HG03342 (cell line): Measurements from ENCODE around the gene MGAT3.

Experiments
- ATAC-seq: cut with Tn5 transposase; IDR thresholded peaks from one replicate; pipeline ENCODE4 v1.9.1; 2021; ENCODE audit warnings: mild to moderate bottlenecking, moderate library complexity; ENCODE audit not compliant: unreplicated experiment

MGAT3 gene

DNA sequence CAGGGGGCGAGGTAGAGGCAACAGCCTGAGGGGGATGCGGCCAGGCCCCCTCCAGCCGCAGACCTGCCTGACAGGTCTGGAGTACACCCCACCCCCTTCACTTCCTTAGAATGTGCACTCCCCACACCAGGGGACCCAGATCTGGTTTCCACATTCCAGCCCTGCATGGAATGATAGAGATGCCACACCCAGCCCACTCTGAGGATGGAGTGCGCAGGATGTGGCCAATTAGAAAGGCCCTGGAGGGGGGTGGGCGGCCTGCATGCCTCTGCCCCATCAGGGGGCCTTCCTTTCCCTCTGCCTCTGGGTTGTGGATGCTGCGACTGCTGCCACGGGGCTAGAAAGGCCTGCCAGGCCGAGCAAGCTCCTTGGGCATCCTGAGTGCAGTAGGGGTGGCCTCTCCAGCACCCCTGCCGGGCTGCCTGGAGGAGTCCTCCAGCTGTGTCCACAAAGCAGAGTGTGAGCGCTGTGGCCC, 28.2 kb upstream of the MGAT3 start:
- no peak for ATAC-seq

DNA sequence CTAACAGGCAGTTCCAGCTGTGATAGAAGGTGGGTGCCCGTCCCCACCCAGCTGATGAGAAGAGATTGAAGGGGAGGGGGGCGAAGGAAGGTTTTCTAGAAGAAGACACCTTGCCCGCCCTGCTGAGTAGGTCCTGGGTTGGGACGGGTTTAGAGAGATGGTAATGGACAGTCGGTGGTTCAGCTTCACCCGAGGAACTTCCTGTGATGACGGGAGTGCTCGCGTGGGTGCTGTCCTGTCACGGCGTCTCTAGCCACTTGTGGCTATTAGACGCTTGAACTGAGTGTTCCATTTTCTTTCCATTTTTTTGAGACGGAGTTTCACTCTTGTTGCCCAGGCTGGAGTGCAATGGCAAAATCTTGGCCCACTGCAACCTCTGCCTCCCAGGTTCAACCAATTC, 27.6 kb upstream of the MGAT3 start:
- no peak for ATAC-seq

DNA sequence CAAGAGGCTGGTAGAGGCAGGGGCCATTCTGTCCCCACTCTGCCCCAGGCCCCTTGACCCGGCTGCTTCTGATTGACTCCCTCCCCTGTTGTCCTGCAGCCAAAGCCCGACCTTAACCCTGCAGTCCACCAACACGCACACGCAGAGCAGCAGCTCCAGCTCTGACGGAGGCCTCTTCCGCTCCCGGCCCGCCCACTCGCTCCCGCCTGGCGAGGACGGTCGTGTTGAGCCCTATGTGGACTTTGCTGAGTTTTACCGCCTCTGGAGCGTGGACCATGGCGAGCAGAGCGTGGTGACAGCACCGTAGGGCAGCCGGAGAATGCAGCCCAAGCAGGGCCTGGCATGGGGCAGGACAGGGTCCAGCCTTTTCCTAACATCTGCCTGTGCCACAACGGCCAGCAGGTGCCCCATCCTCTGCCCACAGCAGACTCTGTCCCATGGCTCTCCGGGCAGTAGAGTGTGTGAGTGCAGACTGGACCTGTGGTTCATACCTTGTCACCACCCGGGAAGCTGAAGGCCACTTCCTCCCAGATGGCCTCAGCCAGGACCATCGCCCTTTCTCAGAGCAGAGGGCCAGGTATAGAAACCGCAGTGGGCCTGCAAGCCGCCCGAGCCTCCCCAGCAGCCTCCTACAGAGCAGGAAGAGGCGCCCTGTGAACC, 26.8 kb upstream of the MGAT3 start:
- no peak for ATAC-seq

DNA sequence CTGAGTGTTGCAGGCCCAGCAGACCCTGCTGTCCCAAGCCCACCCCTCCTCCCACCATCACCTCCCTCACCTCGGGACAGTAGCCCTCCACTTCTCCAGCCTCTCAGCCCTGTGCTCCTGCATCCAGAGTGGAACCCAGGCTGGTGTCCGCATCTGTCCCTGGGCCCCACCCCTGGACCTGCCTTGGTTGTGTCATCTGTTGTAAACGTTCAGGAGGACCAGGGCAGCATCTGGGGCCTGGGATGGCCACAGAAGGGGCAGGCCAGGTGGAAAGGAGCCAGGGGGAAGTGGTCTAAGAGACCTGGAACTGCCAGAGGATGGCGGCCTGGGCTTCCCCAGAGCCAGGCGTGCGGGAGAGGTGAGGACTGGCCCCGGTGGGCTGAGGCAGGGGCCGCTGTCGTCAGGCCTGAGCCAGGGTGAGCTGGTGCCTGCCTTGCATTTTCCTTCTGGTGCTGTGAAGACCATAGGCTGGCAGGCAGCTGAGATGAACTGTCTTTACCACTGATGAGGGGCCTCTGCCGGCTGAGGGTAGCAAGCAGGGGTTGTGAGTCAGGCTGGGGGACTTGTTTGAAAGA, 26.1 kb upstream of the MGAT3 start:
- no peak for ATAC-seq

DNA sequence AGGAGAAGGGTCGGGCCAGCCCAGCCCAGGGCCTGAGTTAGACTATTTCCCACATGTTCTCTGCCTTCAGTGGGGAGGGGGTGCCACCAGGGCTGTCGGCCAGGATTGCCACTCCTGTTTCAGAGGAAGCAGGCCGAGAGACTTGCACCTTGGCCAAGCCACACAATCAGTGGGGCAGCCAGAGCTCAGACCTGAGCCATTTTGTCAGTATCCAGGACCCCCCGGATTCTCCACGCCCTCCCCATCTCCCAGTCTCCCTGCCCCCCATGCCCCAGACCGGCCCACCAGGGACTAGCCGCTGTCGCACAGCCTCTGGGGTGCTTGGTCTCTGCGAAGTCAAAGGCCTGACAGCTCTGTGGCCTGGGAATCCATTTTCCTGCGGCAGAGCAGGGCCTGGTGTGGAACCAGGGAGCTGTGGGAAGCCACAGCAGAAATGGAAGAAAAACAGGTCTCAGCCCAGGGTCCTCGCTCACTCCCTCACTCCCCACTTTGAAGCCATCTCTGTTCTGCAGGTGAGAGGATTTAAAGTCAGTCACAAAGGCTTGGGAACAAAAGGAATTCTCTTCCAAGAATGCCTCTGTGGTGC, 25.5 kb upstream of the MGAT3 start:
- ATAC-seq: no peak

DNA sequence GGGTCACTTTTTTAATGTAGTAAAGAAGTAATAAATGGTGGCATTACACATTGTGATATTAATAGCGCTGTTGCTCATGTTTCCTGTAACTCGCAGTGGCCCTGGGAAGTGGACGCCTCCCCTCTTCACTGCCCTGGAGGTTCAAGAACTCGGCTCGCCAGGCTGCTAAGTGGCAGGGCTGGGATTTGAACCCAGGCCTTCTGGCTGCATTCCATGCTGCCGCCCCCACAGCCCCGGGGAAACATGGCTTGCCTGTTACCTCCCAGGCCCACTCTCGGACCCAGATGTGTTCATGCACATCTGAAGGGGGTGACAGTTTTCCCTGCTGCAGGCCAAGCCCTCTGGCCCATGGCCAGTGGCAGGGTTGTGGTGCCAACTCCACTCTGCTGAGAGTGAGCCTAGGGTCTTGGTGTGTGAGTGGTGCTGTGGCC, 25.0 kb upstream of the MGAT3 start:
- ATAC-seq: no peak

DNA sequence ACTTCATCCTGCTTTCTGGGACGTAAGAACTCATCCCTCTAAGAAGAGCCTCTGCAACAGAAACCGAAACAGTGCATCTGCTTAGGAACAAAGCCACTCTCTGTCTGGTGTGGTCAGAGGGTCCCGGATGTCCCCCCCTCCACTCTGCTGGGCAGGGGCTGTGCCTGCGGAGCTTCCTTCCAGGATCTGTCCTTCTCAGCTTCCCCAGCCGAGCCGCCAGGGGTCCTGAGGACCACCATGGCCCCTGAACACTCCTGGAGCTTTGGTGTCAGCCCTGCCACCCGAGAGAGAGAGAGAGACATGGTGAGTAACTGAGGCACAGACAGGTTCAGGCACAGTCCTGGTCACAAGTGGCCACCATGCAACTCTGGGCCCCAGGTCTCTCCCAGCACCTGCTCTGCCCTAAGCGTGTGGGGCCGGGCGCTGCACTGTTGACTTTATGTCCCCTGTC, 24.4 kb upstream of the MGAT3 start:
- ATAC-seq: no peak

DNA sequence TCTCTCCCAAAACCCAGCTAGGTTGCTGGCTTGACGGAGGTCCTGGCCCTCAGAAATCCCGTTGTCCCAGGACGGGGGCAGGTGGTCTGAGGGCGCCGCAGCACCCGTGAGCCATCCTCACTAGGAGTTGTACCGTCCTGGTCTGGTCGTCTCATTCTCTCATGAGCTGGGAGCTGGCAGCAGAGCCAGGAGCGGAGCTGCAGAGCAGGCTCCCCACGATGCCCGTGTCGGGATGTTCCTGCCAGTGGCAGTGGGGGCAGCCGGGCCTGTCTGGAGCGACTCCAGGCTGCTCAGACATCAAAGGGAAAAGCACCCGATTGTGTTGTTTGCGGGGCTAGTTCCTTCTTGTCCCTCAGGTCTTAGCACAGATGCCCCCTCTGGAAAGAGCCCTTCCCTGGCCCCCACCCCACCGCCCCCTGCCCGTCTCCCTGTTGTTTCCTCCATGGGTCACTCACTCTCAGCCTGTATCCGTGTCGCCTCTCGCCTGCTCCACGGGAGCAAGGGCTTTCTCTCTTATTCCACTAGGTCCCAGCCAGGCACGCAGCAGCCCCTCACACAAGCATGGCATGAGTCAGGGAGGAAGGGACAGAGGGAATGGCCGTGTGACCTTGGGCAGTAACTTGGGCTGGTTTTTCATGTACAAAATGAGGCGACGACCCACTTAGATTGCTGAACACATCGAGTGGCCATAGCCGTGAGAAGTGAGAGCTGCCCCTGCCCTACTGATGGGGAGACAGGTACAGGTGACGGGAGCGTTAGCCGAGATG, 23.2 kb upstream of the MGAT3 start:
- no peak for ATAC-seq

DNA sequence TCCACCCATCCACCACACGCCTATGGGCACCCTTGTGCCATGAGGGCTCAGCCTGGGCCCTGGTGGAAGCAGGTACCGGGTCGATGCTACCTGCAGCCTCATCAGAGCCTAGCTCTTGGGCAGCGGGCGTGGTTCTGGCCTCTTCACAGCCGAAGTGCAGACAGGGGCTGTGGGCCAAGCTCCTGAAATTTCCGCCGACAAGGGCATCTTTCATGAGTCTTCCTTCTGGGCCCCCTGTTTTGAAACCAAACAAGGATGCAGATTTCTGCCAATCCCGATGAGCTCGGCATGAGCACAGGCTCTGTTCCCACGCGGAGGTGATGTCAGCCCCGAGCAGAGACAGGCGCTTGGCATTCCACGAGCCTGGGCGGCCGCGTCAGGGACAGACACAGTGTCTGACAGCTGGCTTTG, 22.6 kb upstream of the MGAT3 start:
- no peak for ATAC-seq

DNA sequence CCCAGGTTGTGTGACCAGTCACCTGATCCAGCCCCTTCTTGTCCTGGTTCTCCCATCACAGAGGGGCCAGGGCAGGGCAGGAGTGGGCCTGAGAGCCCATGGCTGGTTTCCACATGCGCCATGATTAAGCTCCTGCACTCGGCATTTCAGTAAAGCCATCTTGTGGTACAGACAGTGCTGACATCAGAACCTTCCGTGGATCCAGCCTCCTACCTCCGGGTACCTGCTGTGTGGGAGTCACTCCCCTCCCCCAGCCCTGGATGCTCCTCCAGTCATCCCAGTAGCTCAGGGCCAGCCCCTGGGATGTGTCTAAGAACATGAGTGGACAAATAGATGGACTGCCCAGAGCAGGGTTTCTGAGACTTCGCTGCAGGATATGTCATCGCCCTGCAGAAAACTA, 22.1 kb upstream of the MGAT3 start:
- ATAC-seq: no peak

DNA sequence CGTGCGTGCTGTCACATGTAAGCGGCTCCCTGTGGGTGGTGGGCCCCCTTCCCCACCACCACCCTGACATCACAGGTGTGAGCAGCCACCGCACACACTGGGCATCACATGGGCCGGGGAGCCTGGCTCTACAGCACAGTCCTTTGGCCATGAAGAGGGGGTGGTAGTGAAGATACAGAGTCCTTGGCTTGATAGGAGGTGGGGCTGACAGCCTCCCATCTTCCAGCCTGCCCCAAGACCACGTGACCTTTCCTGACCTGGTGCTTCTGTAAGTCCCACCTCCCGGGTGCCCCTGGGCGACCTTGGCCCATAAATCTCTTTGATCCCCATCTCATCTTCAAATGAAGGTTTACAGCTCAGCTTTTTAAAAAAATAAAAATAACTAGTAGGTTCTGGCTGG, 21.2 kb upstream of the MGAT3 start:
- no peak for ATAC-seq

DNA sequence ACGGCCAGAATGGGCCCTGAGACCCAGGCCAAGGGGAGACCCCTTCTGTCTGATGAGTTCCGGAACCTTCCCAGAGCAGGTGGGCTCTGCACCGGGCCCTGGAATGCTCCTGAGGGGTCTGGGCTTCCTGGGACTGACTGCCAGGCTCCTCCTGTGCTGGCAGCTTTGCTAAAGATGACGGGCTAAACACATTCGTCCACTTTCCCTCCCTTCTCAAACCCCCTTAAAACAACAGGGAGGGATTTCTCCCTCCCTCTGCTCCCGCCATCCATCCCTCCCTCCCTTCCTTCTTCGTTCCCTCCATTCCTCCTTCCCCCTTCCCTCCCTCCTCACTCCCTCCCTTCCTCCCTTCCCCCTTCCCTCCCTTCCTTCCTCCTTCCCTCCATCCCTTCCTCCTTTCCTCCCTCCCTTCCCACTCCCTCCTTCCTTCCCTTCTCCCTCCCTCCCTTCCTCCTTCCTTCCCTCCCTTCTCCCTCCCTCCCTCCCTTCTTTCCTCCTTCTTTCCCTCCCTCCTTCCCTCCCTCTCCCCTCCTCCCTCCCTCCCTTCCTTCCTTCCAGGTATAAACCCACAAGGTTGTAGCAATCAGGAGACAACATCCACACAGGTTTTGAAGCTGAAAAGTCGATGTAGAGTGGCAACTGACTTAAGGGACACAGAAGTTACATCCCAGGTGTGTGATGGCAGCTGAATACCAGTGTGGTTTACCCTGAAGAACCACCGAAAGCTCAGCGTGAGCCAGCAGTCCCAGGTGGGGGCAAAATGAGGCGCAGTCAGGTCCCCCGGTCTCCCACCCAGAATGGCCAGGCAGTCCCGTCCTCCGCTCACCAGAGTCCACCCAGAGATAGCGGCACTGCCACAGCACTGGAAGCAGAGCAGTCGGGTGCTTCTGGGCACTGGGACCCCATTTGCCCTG, 18.8 kb upstream of the MGAT3 start:
- ATAC-seq: no peak

DNA sequence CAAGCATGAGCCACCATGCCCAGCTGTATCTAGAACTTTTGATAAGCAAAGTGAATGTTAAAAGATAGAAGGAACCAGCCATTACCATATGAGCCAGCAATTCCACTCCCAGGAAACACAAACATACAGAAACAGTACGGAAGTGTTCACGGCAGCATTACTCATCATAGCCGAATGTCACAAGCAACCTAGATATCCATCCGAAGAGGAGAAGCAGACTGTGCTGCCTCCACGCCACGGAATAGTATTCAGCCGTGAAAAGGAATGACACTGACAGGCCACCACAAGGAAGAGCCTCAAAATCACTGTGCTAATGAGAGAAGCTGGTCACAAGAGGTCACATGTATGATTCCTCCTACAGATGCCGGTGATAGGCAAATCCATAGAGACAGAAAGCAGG, 17.6 kb upstream of the MGAT3 start:
- ATAC-seq: no peak

DNA sequence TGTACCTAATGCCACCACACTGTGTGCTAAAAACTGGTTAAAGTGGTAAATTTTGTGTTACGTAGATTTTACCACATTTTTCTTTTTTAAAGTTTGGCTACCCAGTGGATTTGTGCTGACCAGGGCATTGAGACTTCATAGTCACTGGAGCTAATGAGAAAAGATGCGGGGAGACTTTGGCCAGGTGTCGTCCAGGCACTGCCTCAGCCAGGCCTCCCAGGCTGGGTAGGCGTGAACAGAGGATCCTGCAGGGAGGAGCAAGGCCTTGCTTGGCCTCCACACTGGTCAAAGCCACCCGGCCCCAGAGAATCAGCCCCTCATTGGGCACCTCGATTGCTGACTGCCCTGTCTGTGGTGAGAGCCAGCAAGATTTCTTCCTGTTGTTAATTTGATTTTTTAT, 13.4 kb upstream of the MGAT3 start:
- ATAC-seq: no peak

DNA sequence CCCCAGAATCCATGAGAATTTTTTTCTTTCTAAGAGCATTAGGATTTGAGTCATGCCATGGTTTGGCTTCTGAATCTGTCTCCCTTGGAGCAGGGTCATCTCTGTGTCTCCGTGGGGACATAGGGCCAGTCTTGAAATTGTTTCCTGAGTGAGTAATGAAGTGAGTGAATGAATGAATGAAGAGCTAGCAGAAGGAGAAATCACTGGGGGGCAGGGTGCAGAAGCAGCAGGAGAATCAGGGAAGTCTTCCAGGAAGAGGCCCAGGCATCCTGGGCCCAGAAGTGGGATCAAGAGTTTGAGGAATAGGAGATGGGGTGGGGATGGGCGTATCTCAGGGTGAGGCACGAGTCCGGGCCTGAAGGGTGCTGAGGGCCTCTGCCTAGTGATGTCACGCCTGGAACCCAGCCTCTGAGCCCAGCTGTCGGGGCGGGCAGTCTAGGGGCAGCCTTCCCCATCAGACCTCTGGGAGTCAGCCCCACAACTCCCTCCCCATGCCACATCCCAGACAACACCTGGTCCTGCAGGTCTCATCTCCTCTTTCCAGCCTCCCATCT, 12.5 kb upstream of the MGAT3 start:
- no peak for ATAC-seq

DNA sequence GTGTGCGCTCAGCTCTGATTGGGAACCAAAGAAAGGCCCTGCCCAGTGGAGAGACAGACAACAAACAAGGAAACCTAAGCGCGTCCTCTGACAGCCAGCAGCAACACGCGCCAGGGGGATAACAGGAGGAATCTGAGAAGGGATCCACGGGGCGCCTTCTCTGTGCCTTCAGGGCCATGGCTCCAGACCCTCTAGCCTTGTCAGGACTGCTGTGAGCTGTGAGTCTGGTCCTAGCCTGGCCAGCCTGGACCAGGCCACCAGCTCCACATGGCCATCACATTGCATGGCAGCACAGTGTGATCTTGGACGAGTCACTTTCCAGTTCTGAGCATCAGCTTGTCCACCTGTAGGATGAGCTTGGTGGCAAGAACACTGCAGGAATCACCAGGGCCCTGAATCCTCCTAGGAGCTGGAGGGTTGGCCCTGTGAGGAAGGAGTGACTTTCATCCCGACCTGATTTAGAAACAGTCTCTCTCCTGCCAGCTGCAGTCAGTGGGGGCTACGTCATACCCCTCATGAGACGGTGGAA, 11.8 kb upstream of the MGAT3 start:
- ATAC-seq: no peak

DNA sequence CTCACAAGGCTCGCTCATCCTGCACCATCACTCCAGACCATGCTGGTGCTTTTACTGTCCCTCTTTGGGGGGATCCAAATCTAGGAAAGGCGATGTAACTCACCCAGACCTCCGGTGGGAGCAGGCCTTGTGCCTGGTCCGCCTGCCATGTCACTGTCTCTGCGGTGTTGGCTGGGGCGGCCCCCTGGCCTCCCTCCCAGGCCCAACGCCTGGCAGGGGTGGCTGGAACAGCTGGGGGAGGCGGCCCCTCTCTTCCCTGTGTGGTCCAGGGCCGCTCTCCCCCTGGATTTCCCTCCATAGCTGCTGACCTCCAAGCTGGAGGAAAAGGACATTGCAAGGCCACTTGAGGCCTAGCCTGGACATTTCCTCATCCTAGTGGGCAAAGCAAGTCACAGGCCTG, 11.1 kb upstream of the MGAT3 start:
- no peak for ATAC-seq

DNA sequence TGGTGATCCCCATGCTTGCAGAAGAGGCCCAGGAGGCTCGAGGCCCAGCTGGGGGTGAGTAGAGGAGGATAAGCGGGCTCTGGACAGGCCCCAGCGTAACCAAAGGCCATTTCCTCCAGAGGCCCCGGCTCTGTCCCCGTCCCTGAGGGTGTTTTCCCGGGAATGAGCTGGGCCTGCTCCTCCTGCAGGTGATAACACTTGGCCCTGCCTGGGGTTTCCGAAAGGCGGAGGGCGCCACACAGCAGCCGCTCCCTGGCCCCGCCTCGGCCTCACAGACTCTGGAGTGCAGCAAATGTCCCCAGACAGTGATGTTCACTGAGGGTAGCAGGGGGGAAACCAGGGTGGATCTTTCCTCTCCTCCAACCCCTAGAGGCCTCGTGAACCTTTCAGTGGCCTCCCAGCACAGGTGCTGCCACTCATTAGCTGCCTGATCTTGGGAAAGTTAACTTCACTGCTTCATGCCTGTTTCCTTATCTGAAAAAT, 10.5 kb upstream of the MGAT3 start:
- ATAC-seq: no peak

DNA sequence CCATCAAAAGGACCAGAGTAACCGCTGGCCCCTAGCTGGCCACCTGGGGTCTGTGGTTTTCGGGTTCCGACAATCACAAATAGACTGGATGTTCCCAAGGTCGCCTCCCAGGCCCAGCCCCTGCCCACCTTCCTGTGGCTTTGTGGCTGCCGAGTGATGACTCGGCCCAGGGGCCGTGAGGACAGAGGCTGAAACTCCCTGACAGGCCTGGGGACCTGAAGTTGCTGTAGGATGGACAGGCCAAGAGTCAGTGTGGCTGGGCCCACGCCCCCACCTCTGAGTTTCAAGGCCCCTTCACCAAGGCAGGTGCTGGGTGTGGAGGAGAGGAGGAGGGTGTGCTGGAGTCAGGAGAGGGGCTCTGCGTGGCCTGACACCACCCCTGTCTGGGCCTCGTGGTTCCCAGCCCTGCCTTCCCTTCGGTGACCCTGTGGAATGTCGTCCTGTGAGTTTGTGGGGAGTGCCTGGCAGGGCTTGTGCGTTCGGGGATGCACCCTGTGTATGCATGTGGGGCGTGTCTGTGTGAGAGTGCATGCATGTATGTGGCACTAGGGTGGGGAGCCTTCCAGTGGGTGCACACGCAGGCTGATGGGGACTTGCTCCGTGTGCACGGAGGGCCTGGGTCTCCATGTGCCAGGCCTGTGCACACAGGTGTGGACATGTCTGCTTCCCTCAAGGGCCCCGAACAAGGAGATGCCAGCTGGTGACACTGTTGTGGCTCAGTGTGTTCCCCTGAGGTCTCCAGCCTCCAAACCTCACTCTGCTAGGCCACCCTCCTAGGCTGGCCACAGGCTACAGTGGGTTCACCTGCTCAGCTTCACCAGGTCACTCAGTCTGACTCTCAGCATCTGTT, 8.4 kb upstream of the MGAT3 start:
- no peak for ATAC-seq
